NT2/D1 (cell line): ENCODE measurements around the gene SLC8B1.

Experiments
- SUZ12 ChIP-seq: IDR thresholded peaks from 2 replicates; pipeline ENCODE4 v1.6.1; 2011; ENCODE audit not compliant: insufficient read length, insufficient read depth; ENCODE audit errors: extremely low read depth
- YY1 ChIP-seq: IDR thresholded peaks from 2 replicates; pipeline ENCODE4 v1.6.1; 2011; ENCODE audit not compliant: insufficient read length, insufficient read depth
- ZNF274 ChIP-seq: IDR thresholded peaks from 2 replicates; pipeline ENCODE4 v1.6.1; 2011; ENCODE audit warnings: mild to moderate bottlenecking, low read depth, low read length

DNA sequence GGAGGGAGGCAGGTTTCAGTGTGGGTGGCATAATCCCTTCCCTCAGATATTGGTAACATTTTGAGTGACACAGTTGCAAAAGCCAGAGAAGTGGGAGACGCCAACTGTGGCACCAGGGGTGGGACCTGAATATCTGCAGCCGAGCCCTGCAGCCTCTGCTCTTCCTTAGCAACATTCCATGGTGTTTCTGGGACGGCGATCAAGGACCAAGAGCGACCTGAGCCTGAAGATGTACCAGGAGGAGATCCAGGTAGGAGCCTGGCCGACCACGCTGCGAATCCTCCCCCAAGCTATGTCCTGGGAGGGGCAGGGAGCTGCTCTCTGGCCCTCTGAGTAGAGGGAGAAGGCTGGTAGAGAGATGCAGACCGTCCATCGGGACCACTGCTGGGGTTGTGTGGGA is 41.8 kb downstream of the SLC8B1 start:
- TF ChIP-seq YY1 (no peak), SUZ12 (no peak), ZNF274 (no peak)
